ENCODE measurements around the gene ATXN7.

The ATXN7 gene

DNA sequence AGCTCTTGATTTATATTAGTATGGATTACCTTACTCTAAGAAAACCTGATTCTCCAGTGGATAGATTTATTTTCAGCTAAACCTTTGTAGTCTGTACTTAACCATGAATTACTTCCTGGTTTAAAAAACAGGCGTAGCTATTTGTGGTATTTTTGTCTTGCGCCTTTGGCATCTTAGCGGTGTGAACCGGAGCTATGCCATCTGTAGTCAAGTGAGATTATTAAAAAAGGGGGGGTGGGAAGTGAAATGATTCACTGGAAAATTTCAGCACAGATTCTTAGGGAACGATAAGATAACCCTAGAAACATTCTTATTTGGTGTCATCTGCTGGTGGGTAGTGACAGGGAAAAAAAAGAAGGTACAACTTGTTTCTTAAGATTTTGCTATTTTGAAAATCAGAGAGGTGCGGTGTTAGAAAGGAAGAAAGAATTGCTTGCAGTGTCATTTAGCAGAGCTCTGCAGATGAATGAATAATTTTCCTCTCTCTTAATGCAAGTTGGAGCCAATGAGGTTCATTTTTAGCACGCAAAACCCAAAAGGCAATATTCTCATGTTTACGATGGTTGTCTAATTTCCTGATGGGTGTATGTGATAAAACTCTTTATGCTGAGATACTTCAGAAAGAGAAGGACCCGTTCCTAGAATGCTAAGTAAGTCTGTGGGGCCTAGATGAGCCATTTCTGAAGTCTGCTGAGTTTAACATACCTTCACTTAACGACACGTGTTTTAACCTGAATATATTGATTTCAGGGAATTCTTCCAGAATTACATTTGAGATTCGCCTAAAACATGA, 115.6 kb downstream of the ATXN7 start:
- DNase-seq (ENCODE audit: insufficient read length, low spot score): no peak
- FAIRE-seq: no peak

DNA sequence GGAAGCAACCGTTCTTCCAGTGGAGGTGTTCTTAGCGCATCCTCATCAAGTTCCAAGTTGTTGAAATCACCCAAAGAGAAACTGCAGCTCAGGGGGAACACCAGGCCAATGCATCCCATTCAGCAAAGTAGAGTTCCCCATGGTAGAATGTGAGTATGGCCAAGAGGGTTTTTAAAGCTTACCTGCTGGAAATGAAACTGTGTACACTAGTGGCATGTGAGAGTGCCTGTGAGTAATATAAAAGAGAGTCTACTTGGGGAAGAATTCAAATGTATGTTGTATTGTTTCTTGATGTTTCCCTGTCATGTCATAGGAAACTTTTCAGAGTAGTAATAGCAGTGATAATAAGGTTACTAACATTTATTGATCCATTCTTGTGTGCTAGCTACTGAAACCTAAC, 116.4 kb downstream of the ATXN7 start:
- no peak for FAIRE-seq

DNA sequence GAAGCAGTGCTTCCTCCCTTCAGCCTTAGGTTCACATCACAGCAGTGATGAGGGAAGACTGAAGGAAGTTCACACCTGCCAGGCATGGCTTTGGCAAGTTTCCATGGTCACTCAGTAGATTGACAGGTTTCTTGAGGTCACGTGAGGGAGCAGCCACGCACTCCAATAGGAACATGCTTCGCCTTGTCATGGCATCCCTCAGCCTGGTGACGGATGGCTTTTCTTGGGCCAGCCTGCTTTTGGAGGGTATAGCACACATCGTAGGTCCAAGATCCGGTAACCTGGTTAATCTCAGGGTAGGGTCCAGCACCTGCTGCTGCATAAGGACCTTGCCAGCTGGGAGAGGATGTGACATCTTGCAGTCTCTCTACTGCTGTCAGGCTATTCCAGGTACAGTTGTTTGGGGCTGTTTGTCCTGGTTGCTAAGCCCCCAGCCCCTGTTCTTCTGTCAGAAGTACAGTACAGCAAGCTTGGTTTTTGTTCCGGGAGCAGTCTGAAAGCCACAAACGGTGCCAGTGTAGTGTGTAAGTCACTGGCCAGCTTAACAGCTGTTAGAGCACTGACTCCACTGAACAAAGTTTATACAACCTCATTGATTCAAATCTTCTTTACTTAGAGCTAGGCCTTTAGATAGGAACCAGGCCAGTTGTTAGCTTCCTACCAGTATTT, 117.3 kb downstream of the ATXN7 start:
- FAIRE-seq (no peak), DNase-seq (ENCODE audit: insufficient read length, low spot score) (no peak)

More for the DNA sequence above, 116.4 kb downstream of the ATXN7 start:
- DNase-seq (ENCODE audit: insufficient read length, low spot score): no peak

DNA sequence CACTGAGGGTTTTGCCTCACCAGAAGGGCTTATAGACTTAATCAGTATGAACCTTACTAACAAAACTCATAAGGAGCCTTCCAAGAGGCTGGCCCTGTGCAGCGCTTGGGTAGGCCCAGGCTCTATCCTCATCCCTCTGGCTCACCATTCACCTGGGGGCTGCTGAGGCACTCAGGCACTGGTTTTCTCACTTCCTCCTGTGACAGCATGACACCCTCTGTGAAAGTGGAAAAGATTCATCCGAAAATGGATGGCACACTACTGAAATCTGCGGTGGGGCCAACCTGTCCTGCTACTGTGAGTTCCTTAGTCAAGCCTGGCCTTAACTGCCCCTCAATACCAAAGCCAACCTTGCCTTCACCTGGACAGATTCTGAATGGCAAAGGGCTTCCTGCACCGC, 118.3 kb downstream of the ATXN7 start:
- FAIRE-seq (no peak), DNase-seq (ENCODE audit: insufficient read length, low spot score) (no peak)

DNA sequence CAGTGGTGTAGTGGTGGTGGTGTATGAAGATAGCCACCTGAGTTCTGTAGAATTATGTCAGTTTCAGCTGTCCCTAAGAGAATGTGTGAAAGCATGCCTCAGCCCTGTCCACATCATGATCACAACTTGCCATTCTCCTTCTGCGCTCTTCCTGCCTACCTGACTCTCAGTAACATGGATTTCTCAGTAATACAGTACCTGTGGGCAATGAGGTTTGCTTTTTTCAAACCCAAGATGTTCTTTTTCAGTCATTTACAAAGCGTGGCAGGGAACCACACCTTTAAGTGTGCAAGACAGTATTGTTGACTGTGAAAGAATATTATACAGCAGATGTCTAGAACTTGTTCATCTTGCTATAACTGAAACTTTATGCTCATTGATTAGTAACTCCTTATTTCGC, 120.7 kb downstream of the ATXN7 start:
- DNase-seq (ENCODE audit: insufficient read length, low spot score) (no peak), FAIRE-seq (no peak)

DNA sequence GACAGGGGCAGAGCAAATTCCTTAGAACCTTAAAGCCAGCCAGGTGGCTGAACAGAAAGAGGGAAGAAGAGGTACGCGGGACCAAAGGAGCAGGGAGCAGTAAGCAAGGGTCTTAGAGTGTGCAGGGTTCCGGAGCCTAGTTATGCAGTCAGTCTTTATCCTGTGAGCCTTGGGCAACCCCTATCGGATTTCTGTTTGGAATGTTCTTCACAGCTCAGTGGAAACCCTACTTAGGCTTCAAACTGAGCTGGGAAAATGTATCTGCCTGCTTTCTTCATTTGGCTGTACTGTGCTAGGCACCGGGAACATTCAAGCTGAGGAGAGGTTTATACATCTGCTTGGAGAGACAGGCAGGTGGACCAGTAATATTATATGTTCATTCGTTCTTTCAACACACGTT, 122.5 kb downstream of the ATXN7 start:
- DNase-seq (ENCODE audit: insufficient read length, low spot score) (no peak), FAIRE-seq (no peak)

DNA sequence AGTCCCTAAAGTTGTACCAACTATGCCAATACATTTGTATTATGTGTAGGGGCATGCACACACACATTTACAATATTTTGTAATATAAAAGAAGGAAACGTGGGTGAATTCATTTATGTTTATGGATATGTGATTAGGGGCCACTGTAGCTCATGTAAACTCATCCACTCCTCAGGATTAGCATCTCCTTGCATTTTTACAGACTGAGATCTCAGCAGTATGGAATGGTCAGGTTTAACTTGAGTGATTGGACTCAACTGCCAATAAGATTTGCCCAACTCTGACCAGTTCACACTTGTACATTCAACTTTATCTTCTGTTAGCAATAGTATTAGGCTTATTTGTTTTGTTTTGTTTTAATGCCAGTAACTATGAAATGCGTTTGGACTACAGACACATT, 123.2 kb downstream of the ATXN7 start:
- FAIRE-seq: no peak
- no peak for DNase-seq (ENCODE audit: insufficient read length, low spot score)

DNA sequence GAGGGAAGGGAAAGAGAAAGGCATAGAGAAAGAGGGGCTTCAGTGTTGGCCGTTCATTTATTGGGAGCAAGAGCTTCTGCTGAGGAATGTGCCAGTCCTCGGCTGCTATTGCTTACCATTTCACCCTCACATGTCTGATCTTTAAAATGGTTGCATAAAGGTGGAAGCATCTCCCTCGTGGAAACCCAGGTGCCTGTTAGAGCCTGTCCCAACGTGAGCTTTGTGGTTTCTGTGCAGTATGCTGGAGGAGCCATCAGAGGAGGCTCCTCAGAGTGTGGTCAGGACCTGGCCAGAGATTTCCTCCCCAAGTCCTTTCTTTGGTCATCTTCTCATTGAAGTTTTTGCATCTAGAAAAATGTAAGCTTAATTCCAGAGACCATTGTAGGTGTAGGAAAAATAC, 125.3 kb downstream of the ATXN7 start:
- DNase-seq (ENCODE audit: insufficient read length, low spot score) (no peak), FAIRE-seq (no peak)

DNA sequence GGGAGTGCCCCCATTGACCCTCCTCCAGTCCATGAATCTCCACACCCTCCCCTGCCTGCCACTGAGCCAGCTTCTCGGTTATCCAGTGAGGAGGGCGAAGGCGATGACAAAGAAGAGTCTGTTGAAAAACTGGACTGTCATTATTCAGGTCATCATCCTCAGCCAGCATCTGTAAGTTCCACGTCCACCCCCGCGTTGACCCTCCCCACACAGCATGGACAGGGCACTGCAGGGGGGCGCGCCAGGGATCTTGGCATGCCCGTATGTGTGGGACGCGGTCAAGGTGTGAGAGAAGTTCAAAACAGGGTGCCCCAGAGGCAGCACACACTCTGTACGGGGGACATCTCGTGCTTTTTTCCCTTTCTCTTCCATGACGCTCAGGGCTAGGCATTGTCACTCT, 126.5 kb downstream of the ATXN7 start:
- DNase-seq (ENCODE audit: insufficient read length, low spot score): no peak
- FAIRE-seq: no peak

DNA sequence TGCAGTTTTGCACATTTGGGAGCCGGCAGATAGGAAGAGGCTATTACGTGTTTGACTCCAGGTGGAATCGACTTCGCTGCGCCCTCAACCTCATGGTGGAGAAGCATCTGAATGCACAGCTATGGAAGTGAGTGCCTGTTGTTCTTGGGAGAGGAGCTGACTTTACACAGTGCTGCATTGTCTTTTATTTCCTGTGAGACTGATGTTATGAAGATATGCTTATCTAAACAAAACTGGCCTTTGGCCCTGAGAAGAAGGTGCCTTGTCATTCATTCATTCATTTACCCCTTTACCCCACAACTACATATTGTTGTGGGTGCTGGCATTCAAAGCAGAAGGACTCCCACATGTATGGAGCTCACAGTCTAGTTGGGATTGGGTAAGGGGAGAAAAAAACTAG, 127.1 kb downstream of the ATXN7 start:
- no peak for DNase-seq (ENCODE audit: insufficient read length, low spot score)
- no peak for FAIRE-seq

DNA sequence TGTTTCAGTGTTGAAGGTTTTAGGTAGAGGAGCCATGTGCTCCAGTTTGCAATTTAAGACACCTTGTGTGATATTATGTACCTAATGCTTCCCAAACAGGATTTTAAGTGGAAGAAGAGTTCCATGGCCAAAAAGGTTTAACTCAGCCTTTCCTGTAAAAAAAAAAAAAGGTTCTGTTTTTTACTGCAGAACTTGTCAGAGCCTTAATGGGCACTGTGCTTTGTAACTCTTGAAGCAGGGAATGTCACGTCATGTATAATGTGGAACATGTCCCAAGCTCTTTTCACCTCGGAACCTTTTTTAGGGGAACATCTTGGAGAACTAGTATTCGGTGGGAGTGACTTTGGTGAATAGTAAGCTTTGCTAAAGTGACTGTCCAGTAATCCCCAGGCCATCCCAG, 128.0 kb downstream of the ATXN7 start:
- FAIRE-seq (no peak), DNase-seq (ENCODE audit: insufficient read length, low spot score) (no peak)

DNA sequence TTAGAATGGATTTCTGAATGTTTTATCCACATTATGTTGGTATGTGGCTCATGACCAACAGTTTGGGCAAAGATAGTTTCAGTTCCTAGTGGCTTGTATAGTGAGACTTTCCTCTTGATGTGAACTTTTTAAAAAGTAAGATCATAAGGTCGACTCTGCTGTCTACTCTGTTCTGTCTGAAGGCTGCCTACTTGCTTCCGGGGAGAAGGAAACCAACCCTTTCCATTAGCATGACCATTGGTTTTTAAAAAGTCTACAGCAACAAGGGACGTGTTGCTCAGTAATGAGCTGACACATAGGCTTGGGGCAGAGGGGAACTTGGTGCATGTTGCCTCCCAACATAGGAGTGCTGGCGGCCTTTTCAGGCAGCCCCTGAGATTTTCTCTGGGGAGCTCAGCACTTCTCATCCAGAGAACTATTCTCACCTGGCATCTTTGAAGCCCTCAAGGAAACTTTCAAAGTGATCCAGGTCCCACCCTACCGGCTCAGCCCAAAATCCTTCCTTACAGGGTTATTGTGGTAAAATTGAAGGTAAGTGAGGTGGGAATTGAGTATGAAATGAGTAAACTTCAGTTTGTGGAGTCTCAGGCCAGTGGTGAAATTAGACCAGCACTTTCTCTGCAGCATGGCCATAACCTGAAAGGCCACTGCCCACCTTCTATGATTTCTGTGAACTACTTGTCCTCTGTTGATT, 129.0 kb downstream of the ATXN7 start:
- no peak for FAIRE-seq
- DNase-seq (ENCODE audit: insufficient read length, low spot score): no peak

DNA sequence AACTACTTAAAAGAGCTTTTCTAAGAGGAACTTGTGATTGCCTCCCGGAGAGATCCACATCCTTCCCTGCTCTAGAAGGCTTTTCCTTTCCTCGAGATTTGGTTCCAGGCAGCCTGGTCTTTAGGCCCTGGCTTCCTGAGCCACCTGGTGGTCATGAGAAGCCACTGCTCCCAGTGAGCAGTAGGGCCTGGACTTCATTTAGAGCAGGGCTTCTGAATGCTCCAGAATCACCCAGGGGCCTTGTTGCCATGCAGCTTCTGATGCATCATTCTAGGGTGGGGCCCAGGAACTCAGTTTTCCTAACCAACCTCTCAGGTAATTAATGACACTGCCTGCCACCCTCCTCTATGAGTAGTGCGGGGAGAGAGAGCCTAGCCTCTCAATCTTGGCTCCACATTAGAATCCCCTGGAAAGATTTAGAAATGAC, 130.0 kb downstream of the ATXN7 start:
- DNase-seq (ENCODE audit: insufficient read length, low spot score): peak; percentile 36
- FAIRE-seq: peak; percentile 92

DNA sequence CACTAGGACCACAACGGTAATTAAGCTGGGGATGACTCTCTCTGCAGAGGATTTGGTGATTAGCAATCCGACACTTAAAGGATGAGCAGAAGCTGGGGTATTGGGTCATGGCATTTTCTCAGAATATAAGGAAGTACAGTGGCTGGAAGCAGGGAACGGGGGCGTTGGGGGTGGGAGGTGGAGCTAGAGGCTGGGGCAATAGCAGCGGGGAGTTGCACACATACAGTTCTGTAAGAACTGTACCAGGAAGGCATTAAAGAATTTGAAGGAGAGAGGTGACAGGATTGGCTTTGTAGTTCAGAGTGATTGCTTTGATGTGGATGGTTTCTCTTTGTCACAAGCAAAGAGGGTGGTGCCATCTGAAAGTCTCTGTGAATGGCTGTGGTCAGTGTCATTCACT, 131.4 kb downstream of the ATXN7 start:
- DNase-seq (ENCODE audit: insufficient read length, low spot score) (no peak), FAIRE-seq (no peak)

DNA sequence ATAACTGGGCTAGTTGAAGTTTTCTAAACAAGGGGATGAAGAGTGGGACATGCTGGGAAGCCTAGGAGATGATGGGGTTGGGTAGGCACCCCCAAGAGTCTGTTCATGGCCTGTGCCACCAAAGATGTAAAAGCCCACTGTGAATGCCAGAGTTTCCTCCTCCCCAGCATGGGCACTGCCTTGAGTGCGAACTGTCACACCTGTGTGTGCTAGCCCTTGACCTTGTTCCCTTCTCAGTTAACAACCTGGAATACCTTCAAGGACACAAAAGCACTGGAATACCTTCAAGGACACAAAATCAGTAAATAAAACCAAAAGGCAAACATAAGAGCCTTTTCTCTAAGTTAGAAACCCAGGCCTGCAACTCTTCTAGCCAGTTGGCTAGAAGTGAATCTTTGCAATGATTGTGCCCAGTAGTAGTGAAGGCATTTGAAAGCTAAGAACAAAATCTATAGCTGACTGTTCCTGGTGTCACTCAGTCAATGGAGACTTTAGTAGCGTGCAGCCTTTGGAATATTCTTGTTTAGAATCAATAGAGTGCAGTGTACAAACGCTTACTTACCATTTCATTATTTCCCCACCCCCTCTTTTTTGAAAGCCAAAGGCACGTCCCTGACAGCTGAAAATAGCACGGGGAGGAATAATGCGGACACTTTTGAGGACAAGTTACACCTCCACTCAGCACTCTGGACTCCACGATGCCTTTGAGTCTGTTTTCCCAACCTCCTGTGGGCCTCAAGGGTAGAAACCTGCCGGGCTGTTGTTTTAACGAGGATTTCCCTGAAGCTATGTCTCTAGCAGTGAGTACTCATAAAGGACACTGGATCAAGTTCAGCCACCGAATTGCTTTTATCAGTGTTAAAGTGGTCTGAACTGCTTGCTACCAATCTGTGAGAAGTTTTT, 135.4 kb downstream of the ATXN7 start:
- FAIRE-seq (no peak), DNase-seq (ENCODE audit: insufficient read length, low spot score) (no peak)

DNA sequence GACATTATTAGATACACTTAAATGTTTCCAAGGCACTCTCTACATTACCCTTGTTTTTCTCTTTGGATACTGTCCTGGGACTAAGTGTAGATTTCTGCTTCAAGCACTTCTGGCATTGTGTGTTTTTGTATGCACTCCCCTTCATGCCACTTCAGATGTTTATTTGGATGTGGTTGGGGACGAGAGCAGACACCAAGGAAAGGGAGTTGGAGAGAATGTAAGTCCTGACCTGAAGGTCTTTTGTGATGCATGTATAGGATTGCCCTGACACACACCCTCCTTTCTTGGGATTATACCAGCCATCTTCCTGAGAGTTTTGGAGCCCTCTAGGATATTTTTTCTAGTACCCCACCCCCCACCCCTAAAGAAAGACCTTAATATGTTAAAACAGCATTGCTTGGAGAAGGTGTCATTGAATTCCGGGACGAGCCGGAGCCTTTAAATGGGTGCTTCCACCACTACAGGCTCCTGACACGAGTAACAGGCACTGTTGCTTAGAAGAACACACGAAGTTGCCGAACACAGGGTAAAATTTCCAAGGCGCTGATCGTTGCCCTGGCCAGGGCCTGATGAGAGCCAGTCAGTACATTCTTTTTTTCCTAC, 136.9 kb downstream of the ATXN7 start:
- FAIRE-seq (no peak), DNase-seq (ENCODE audit: insufficient read length, low spot score) (no peak)

DNA sequence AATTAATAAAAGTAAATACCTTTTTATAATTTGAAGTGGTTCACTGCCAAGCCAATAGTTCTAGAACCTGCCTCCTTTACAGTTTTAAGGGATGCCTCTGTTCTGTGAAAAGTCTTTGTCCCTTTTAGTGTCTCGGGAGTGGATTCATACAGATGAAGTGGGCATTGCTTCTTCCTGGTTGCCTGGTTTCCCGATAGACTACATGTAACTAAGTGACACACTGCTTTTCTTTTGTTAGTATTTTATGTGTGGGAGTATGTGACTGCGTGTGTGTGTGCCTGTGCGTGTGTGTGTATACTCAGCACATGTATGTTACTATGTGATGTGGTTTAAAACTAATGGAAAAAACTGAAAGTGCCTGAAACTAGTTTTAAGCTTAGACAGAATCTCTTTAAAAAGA, 138.6 kb downstream of the ATXN7 start:
- DNase-seq (ENCODE audit: insufficient read length, low spot score) (no peak), FAIRE-seq (no peak)

DNA sequence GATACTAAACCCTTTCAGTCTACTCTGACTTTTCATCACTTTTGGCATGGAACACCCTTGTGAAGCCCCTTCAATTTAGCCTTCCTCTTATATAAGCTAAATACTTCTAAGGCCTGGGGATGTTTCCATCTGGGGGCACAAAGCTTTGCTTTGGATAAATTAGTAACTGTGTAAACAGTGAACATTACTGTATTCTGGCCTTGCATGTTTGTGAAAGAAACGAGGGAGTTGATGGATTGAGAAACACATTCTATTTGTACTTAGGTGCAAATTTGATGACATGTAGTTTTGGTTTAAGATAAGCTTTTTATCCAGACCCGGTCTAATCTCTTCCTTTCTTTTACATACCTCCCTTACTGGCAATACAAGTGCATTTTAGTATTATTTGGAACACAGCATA, 139.9 kb downstream of the ATXN7 start:
- FAIRE-seq (no peak), DNase-seq (ENCODE audit: insufficient read length, low spot score) (no peak)

DNA sequence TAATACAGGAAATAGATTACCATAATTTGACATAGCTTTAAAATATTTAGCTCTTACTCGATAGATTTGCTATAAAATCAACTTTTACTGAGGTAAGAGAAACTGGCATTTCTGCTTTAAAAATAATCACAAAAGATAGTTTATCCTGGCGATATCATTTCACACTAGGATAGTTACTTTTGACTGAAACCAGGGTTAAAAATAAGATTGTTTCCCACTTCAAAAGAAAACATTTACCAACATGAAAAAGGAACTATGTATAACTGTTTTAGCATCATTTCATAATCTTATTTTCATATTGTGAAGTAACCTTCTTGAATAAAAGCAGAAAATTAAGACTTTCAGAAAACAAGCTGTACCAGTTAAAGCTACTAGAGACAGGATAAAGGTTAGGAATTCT, 144.3 kb downstream of the ATXN7 start:
- DNase-seq (ENCODE audit: insufficient read length, low spot score): no peak
- FAIRE-seq: no peak

Measured in GM19239 (cell line).